AG10803 (cell line): Measurements from ENCODE around the gene FBXL7.

ENCODE experiments used
- DNase-seq: peaks from one replicate; pipeline ENCODE4 v3.0.0; 2010; ENCODE audit warnings: low read depth
- H3K4me3 ChIP-seq: 2 replicates; pipeline ENCODE4 v1.5.1; 2011; ENCODE audit warnings: mild to moderate bottlenecking, low read length, control low read depth
- CTCF ChIP-seq: conservative IDR thresholded peaks from 2 replicates; pipeline ENCODE4 v1.5.1; 2011; ENCODE audit warnings: mild to moderate bottlenecking, low read length, control low read depth, inconsistent platforms

FBXL7 gene

GRCh38 chr5:15752663-15753285, 252.8 kb downstream of the FBXL7 start:
- TF ChIP-seq CTCF = no peak
- DNase-seq = peak; percentile 52
- H3K4me3 ChIP-seq = peak overlapping the region; percentile 32

GRCh38 chr5:15753752-15754151, 253.8 kb downstream of the FBXL7 start:
- H3K4me3 ChIP-seq = no peak overlapping the region
- DNase-seq = no peak
- no peak for TF ChIP-seq CTCF

GRCh38 chr5:15757103-15757502, 257.1 kb downstream of the FBXL7 start:
- H3K4me3 ChIP-seq = no peak overlapping the region
- peak; percentile 91 for DNase-seq
- no peak for TF ChIP-seq CTCF

- TF ChIP-seq CTCF = no peak
- no peak for DNase-seq
Measured at GRCh38 chr5:15757619-15758018, 257.6 kb downstream of the FBXL7 start.

GRCh38 chr5:15762668-15763067, 262.7 kb downstream of the FBXL7 start:
- DNase-seq = no peak
- no peak overlapping the region for H3K4me3 ChIP-seq
- no peak for TF ChIP-seq CTCF

More at GRCh38 chr5:15757619-15758018, 257.6 kb downstream of the FBXL7 start:
- H3K4me3 ChIP-seq = no peak overlapping the region

- TF ChIP-seq CTCF = no peak
- no peak overlapping the region for H3K4me3 ChIP-seq
- DNase-seq = peak; percentile 65
Measured at GRCh38 chr5:15763754-15764153, 263.8 kb downstream of the FBXL7 start.

- no peak for TF ChIP-seq CTCF
- no peak overlapping the region for H3K4me3 ChIP-seq
- no peak for DNase-seq
Measured at GRCh38 chr5:15768936-15769335, 269.0 kb downstream of the FBXL7 start.
